K562 (cell line): Measurements from ENCODE around the gene RARRES2. TPM values are rescaled to one million over a fixed set of nuclear protein-coding genes. Genes with fewer than 3 reads are reported as not detected.

Experiments
- ATAC-seq: fragments of 200-7000 bp; cut with Tn5 transposase; 3 replicates; pipeline ENCODE4 v1.9.1; 2020; ENCODE audit warnings: moderate library complexity
- BruUV-seq: library from RNA; stranded (reverse); fragments of 400-500 nt; replicated peaks from 2 replicates; lab custom pipeline; 2021; lab: Mats Ljungman, UMichigan
- CTCF ChIA-PET: fragments of 300-600 bp; formaldehyde crosslinking; extraction: SDS; loops from one replicate; lab custom pipeline; 2021; ENCODE audit warnings: low intra/inter-chr PET ratio; lab: Yijun Ruan, JAX
- POLR2A ChIA-PET: fragments of 300-600, 350-650 bp; sonication (Branson Sonifier 250); formaldehyde crosslinking; extraction: SDS; loops from one replicate; lab custom pipeline; 2021; ENCODE audit warnings: antibody characterized with exemption, inconsistent platforms; lab: Yijun Ruan, JAX
- DNase-seq, 4 experiments: peaks; one replicate each; pipeline versions ENCODE4 v3.0.0 to v3.0.0-alpha.2; 2011 to 2018; ENCODE audit warnings: low spot score in 3 of 4, mixed read lengths in 3 of 4; ENCODE audit errors: extremely low read depth in 1 of 4
- FAIRE-seq: peaks from 2 replicates; lab custom pipeline; 2011; peaks lifted over from hg19 to GRCh38; lab: Jason Lieb, UNC
- H2AFZ ChIP-seq: 2 replicates; pipeline ENCODE4 v1.6.0; 2011; ENCODE audit warnings: low read depth, low read length, control low read depth, inconsistent platforms
- H3K27ac ChIP-seq: fragments of 200-600 bp; 3 replicates; pipeline ENCODE4 v1.8.0; 2011; ENCODE audit warnings: low read depth, mild to moderate bottlenecking, control low read depth, inconsistent platforms, low read length, moderate library complexity, mixed read lengths; ENCODE audit errors: extremely low read depth
- H3K27me3 ChIP-seq, 2 experiments: fragments of 300-600 bp in 1 of 2; 2 replicates in 1 of 2; 3 replicates in 1 of 2; pipeline versions ENCODE4 v1.6.0 to v1.8.0; 2011; ENCODE audit warnings: inconsistent platforms in 2 of 2, low read length in 2 of 2, mild to moderate bottlenecking in 1 of 2, mixed read lengths in 1 of 2, moderate library complexity in 1 of 2; ENCODE audit not compliant: control insufficient read depth in 2 of 2, insufficient read depth in 2 of 2
- H3K36me3 ChIP-seq: fragments of 300-600 bp; 3 replicates; pipeline ENCODE4 v1.8.0; 2011; ENCODE audit warnings: mild to moderate bottlenecking, low read length, inconsistent platforms; ENCODE audit not compliant: control insufficient read depth, insufficient read depth
- H3K4me1 ChIP-seq, 2 experiments: fragments of 200-600 bp in 1 of 2; replicated peaks in 1 of 2; 2 replicates in 1 of 2; 3 replicates in 1 of 2; pipeline versions ENCODE4 v1.5.1 to v1.8.0; 2011; ENCODE audit warnings: inconsistent platforms in 2 of 2, low read length in 2 of 2, mild to moderate bottlenecking in 1 of 2, mixed read lengths in 1 of 2, moderate library complexity in 1 of 2; ENCODE audit not compliant: control insufficient read depth in 2 of 2, insufficient read depth in 2 of 2
- H3K4me2 ChIP-seq: 2 replicates; pipeline ENCODE4 v1.6.1; 2011; ENCODE audit warnings: low read length, control low read depth, inconsistent platforms, mixed read lengths; ENCODE audit not compliant: insufficient read depth
- H3K4me3 ChIP-seq: fragments of 200-600 bp; sonication (generic), shearing (Covaris generic); 2 replicates; pipeline ENCODE4 v1.5.1; 2016; ENCODE audit warnings: control low read depth, inconsistent platforms
- H3K79me2 ChIP-seq: fragments of 200-600 bp; 3 replicates; pipeline ENCODE4 v1.8.0; 2011; ENCODE audit warnings: low read length, inconsistent platforms; ENCODE audit not compliant: control insufficient read depth, insufficient read depth
- H3K9ac ChIP-seq, 2 experiments: 2 replicates each; pipeline versions ENCODE4 v1.6.0 to v1.6.1; 2011; ENCODE audit warnings: low read depth in 2 of 2, low read length in 2 of 2, control low read depth in 1 of 2, inconsistent platforms in 1 of 2, mild to moderate bottlenecking in 1 of 2, mixed read lengths in 1 of 2; ENCODE audit not compliant: insufficient read depth in 1 of 2
- H3K9me1 ChIP-seq: one replicate; pipeline ENCODE4 v1.6.0; 2011; ENCODE audit warnings: inconsistent platforms, mild to moderate bottlenecking, low read length, moderate library complexity; ENCODE audit not compliant: control insufficient read depth, insufficient read depth
- H3K9me3 ChIP-seq: replicated peaks from 2 replicates; pipeline ENCODE4 v1.5.1; 2011; ENCODE audit warnings: low read depth, low read length, inconsistent platforms; ENCODE audit not compliant: control insufficient read depth, insufficient read depth
- H4K20me1 ChIP-seq: replicated peaks from 2 replicates; pipeline ENCODE4 v1.6.1; 2011; ENCODE audit warnings: low read length, inconsistent platforms, mixed read lengths; ENCODE audit not compliant: control insufficient read depth, insufficient read depth
- BCL6 ChIP-seq: fragments of 250-450 bp; sonication (Bioruptor Pico); IDR thresholded peaks from 2 replicates; pipeline ENCODE4 v1.4.0; 2020
- CREM ChIP-seq: IDR thresholded peaks from 2 replicates; pipeline ENCODE4 v1.6.1; 2014; ENCODE audit warnings: antibody characterized with exemption, low read depth
- ILK ChIP-seq: fragments of 450-650 bp; IDR thresholded peaks from 2 replicates; pipeline ENCODE4 v1.6.1; 2016; ENCODE audit warnings: missing genetic modification characterization, low read depth, mild to moderate bottlenecking, missing compliant biosample characterization, moderate library complexity, borderline replicate concordance
- KHSRP ChIP-seq: fragments of 450-650 bp; IDR thresholded peaks from 2 replicates; pipeline ENCODE4 v1.6.1; 2017
- MCM3 ChIP-seq: fragments of 450-650 bp; IDR thresholded peaks from 2 replicates; pipeline ENCODE4 v1.6.1; 2016
- MCM7 ChIP-seq, 2 experiments: fragments of 450-650 bp; IDR thresholded peaks; 2 replicates each; pipeline ENCODE4 v1.6.1; 2016 to 2018
- OTX1 ChIP-seq: fragments of 450-650 bp; formaldehyde crosslinking; IDR thresholded peaks from 2 replicates; pipeline ENCODE4 v1.4.0; 2022; ENCODE audit warnings: mild to moderate bottlenecking
- POLR2B ChIP-seq: fragments of 450-650 bp; IDR thresholded peaks from 2 replicates; pipeline ENCODE4 v1.6.1; 2018; ENCODE audit warnings: low read depth; ENCODE audit not compliant: partially characterized antibody
- RHOXF2B ChIP-seq: fragments of 250-450 bp; sonication (Bioruptor Pico); conservative IDR thresholded peaks from 2 replicates; pipeline ENCODE4 v1.5.1; 2021
- SMAD3 ChIP-seq: fragments of 450-650 bp; formaldehyde crosslinking; conservative IDR thresholded peaks from 2 replicates; pipeline ENCODE4 v1.4.0; 2020; ENCODE audit warnings: mild to moderate bottlenecking
- ZFP1 ChIP-seq: fragments of 450-650 bp; formaldehyde crosslinking; IDR thresholded peaks from 2 replicates; pipeline ENCODE4 v1.4.0; 2020; ENCODE audit warnings: mild to moderate bottlenecking, mixed read lengths
- ZNF124 ChIP-seq: sonication (generic); formaldehyde crosslinking; IDR thresholded peaks from 2 replicates; pipeline ENCODE4 v1.8.1; 2022; ENCODE audit warnings: missing genetic modification reagents
- ZNF212 ChIP-seq: fragments of 450-650 bp; formaldehyde crosslinking; IDR thresholded peaks from 2 replicates; pipeline ENCODE4 v1.4.0; 2020; ENCODE audit warnings: mild to moderate bottlenecking
- ZNF253 ChIP-seq: fragments of 250-450 bp; sonication (Bioruptor Pico); conservative IDR thresholded peaks from 2 replicates; pipeline ENCODE4 v1.6.1; 2021; ENCODE audit warnings: mild to moderate bottlenecking
- WGBS: fragments of 100-300 bp; shearing (Covaris generic); methylation state at CpG from one replicate; pipeline ENCODE4 v1.1.6; 2016; ENCODE audit warnings: low coverage, mixed read lengths; ENCODE audit not compliant: insufficient coverage; ENCODE audit errors: missing lambda C conversion rate; 5-methylcytosine and 5-hydroxymethylcytosine counted together
- in situ Hi-C: fragments of 300-500 bp; cut with MboI; formaldehyde crosslinking; loops from 4 replicates; pipeline ENCODE4 v1.15.0; 2018; ENCODE audit warnings: inconsistent platforms, mixed read lengths
- intact Hi-C: fragments of 100-400 bp; cut with micrococcal nuclease; formaldehyde crosslinking; loops from 2 replicates; pipeline ENCODE4 v1.14.2; 2022
- polyA plus RNA-seq, 8 experiments: library from polyadenylated mRNA; depleted of rRNA in 4 of 8; stranded (reverse) in 5 of 8; unstranded in 3 of 8; fragments of >200 nt; fragmentation: Nextera tagmentation in 2 of 8; fragmentation: Illumina TruSeq in 1 of 8; extraction: Ambion mirVana in 2 of 8; extraction: Trizol in 1 of 8; gene quantifications; 2 replicates each; pipeline versions ENCODE4 v1.2.1 to v1.2.3, GENCODE V29; 2011 to 2014; ENCODE audit warnings: inconsistent platforms in 1 of 8, missing spikeins in 1 of 8
- total RNA-seq, 7 experiments: library from RNA; depleted of rRNA in 6 of 7; stranded (reverse); fragments of >200 nt in 6 of 7; fragmentation: Illumina TruSeq in 2 of 7; extraction: Trizol in 2 of 7; gene quantifications; 2 replicates each; pipeline versions ENCODE4 v1.2.1 to v1.2.3, GENCODE V29; 2011 to 2021; ENCODE audit warnings: low replicate concordance in 1 of 7
- TF ChIP-seq, protein P1 (sequence below): fragments of 450-650 bp; IDR thresholded peaks from 2 replicates; pipeline ENCODE4 v1.6.1; 2017; ENCODE audit warnings: antibody characterized with exemption
- TF ChIP-seq, protein P2 (sequence below): fragments of 250-450 bp; sonication (Bioruptor Pico); IDR thresholded peaks from 2 replicates; pipeline ENCODE4 v1.8.0; 2022; ENCODE audit warnings: moderate library complexity, mild to moderate bottlenecking, inconsistent platforms
- TF ChIP-seq, protein P3 (sequence below): fragments of 450-650 bp; formaldehyde crosslinking; IDR thresholded peaks from 2 replicates; pipeline ENCODE4 v1.4.0; 2022; ENCODE audit warnings: mild to moderate bottlenecking, moderate library complexity
- TF ChIP-seq, protein P4 (sequence below): fragments of 250-450 bp; sonication (Bioruptor Pico); IDR thresholded peaks from 2 replicates; pipeline ENCODE4 v1.8.0; 2022; ENCODE audit warnings: moderate library complexity, mild to moderate bottlenecking, inconsistent platforms

The RARRES2 gene
- total and polyA plus RNA-seq, 9 of the 15 experiments (the other 6 are each of a cell fraction or from before 2014, with no cell fraction given): 0.11 to 1.7 (median 0.23) TPM; not detected in 6

DNA sequence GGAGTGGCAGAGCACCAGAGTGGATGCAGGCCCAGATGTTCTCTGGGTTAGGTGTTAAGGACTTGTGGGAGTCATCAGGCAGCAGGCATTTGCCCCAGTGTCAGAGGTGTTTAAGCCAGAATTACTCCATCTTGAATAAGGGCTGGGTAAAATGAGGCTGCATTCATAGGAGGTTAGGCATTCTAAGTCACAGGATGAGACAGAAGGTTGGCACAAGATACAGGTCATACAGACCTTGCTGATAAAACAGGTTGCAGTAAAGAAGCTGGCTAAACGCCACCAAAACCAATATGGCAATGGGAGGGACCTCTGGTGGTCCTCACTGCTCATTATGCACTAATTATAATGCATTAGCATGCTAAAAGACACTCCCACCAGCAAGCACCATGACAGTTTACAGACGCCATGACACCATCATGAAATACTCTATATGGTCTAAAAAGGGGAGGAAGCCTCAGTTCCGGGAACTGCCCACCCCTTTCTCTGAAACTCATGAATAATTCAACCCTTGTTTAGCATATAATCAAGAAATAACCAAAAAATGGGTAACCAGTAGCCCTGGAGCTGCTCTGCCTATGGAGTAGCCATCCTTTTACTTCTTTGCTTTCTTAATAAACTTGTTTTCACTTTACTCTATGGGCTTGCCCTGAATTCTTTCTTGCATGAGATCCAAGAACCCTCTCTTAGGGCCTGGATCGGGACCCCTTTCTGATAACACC, 19.2 kb downstream of the RARRES2 start:
- H3K27ac ChIP-seq: peak overlapping the region; percentile 99
- TF ChIP-seq, protein P1, sequence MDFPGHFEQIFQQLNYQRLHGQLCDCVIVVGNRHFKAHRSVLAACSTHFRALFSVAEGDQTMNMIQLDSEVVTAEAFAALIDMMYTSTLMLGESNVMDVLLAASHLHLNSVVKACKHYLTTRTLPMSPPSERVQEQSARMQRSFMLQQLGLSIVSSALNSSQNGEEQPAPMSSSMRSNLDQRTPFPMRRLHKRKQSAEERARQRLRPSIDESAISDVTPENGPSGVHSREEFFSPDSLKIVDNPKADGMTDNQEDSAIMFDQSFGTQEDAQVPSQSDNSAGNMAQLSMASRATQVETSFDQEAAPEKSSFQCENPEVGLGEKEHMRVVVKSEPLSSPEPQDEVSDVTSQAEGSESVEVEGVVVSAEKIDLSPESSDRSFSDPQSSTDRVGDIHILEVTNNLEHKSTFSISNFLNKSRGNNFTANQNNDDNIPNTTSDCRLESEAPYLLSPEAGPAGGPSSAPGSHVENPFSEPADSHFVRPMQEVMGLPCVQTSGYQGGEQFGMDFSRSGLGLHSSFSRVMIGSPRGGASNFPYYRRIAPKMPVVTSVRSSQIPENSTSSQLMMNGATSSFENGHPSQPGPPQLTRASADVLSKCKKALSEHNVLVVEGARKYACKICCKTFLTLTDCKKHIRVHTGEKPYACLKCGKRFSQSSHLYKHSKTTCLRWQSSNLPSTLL: no peak
- no peak for TF ChIP-seq POLR2B
- peak; percentile 84 for TF ChIP-seq ILK (tag)
- TF ChIP-seq, protein P2, sequence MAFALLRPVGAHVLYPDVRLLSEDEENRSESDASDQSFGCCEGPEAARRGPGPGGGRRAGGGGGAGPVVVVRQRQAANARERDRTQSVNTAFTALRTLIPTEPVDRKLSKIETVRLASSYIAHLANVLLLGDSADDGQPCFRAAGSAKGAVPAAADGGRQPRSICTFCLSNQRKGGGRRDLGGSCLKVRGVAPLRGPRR: peak; percentile 93
- TF ChIP-seq, protein P3, sequence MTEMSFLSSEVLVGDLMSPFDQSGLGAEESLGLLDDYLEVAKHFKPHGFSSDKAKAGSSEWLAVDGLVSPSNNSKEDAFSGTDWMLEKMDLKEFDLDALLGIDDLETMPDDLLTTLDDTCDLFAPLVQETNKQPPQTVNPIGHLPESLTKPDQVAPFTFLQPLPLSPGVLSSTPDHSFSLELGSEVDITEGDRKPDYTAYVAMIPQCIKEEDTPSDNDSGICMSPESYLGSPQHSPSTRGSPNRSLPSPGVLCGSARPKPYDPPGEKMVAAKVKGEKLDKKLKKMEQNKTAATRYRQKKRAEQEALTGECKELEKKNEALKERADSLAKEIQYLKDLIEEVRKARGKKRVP: peak; percentile 85
- TF ChIP-seq ZNF124 (CRISPR knock-in tag): no peak
- no peak for TF ChIP-seq RHOXF2B (CRISPR knock-in tag)
- TF ChIP-seq OTX1 (CRISPR knock-in tag): 0 out of 2 replicates have a peak, but pooled peaks have one; percentile 65
- TF ChIP-seq MCM3: no peak
- no peak for TF ChIP-seq KHSRP
- peak; percentile 82 for TF ChIP-seq SMAD3 (CRISPR knock-in tag)
- no peak for TF ChIP-seq MCM7 (IDR thresholded peaks at IDR 0.05)
- peak; percentile 5; the same call in 1 of the 2 replicates for TF ChIP-seq CREM
- peak; percentile 84 for TF ChIP-seq ZFP1
- TF ChIP-seq ZNF253: 0 out of 2 replicates have a peak, but pooled peaks have one; percentile 50
- TF ChIP-seq, protein P4, sequence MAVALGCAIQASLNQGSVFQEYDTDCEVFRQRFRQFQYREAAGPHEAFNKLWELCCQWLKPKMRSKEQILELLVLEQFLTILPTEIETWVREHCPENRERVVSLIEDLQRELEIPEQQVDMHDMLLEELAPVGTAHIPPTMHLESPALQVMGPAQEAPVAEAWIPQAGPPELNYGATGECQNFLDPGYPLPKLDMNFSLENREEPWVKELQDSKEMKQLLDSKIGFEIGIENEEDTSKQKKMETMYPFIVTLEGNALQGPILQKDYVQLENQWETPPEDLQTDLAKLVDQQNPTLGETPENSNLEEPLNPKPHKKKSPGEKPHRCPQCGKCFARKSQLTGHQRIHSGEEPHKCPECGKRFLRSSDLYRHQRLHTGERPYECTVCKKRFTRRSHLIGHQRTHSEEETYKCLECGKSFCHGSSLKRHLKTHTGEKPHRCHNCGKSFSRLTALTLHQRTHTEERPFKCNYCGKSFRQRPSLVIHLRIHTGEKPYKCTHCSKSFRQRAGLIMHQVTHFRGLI (CRISPR knock-in tag): peak; percentile 85
- 0 out of 2 replicates have a peak, but pooled peaks have one; percentile 22 for TF ChIP-seq BCL6 (CRISPR knock-in tag)
- TF ChIP-seq ZNF212: no peak

More for the DNA sequence above, 19.2 kb downstream of the RARRES2 start:
- DNase-seq: peak; percentile 22 to 98 (median 50)
- H3K27me3 ChIP-seq: no peaks in the 10 kb centered on the region
- intact Hi-C loops (loop anchor here (1.0 to 5.0 kb wide), 4 partner anchors 10 to 635 kb away; partner anchors contain the start of gene REPIN1), in situ Hi-C loops (loop anchor here (5.0 kb wide), 1 partner anchor 35 kb away; no protein-coding TSS in a partner anchor)
- H3K4me2 ChIP-seq: peak overlapping the region; percentile 100
- peak overlapping the region; percentile 96 for H3K9ac ChIP-seq
- POLR2A ChIA-PET: interaction anchor here (0.6 to 5.9 kb wide), 7 partner anchors 9 to 643 kb away, joined by 3 to 35 read pairs (median 4); partner anchors contain the start of gene REPIN1
- no TSS peak for BruUV-seq
- no peaks in the 10 kb centered on the region for H3K9me1 ChIP-seq
- H3K4me1 ChIP-seq: peaks cover 52 to 62% of the 10 kb centered on the region in 2 experiments
- ATAC-seq: peak; percentile 71
- 0% methylated on average over 4 of the region's 4 CpGs for WGBS
- H4K20me1 ChIP-seq: no peaks in the 10 kb centered on the region
- FAIRE-seq: peak; percentile 94
- H3K9me3 ChIP-seq: no peaks in the 10 kb centered on the region
- H2AFZ ChIP-seq: peak overlapping the region; percentile 79
- H3K36me3 ChIP-seq: peaks cover 42% of the 10 kb centered on the region
- peaks cover 82% of the 10 kb centered on the region for H3K79me2 ChIP-seq
- CTCF ChIA-PET: interaction anchor here (1.4 kb wide), 1 partner anchor 36 kb away, joined by 3 read pairs; no protein-coding TSS in a partner anchor
- peak overlapping the region; percentile 68 for H3K4me3 ChIP-seq
